Mesothelial cell of epicardium (in vitro differentiated cells): ENCODE results near the gene FBXO30. TPM values are rescaled to one million over a fixed set of nuclear protein-coding genes. Genes with fewer than 3 reads are reported as not detected.
A peak's percentile ranks its signal among the peaks of the same experiment; 100 is the strongest.

Source experiments
- DNase-seq, 2 experiments: peaks; one replicate each; pipeline ENCODE4 v3.0.0; 2021; ENCODE audit warnings: low spot score in 2 of 2; ENCODE audit not compliant: unreplicated experiment in 2 of 2
- H3K27ac Mint-ChIP-seq: 2 replicates; pipeline ENCODE4 v1.8.0; 2021; ENCODE audit warnings: mixed read lengths
- H3K27me3 Mint-ChIP-seq: 2 replicates; pipeline ENCODE4 v1.8.0; 2021; ENCODE audit warnings: low read depth, mixed read lengths
- H3K36me3 Mint-ChIP-seq: 2 replicates; pipeline ENCODE4 v1.8.0; 2021; ENCODE audit warnings: mixed read lengths
- H3K4me1 Mint-ChIP-seq: 2 replicates; pipeline ENCODE4 v1.8.0; 2021; ENCODE audit warnings: mixed read lengths
- H3K4me3 Mint-ChIP-seq: 2 replicates; pipeline ENCODE4 v1.8.0; 2021; ENCODE audit warnings: mild to moderate bottlenecking, moderate library complexity, mixed read lengths
- H3K9me3 Mint-ChIP-seq: 2 replicates; pipeline ENCODE4 v1.8.0; 2021; ENCODE audit warnings: mixed read lengths
- CTCF ChIP-seq: fragments of 200-600 bp; sonication (generic); IDR thresholded peaks from one replicate; pipeline ENCODE4 v1.5.0; 2021; ENCODE audit warnings: antibody characterized with exemption; ENCODE audit not compliant: unreplicated experiment
- total RNA-seq: library from RNA; stranded (reverse); gene quantifications from 3 replicates; pipeline ENCODE4 v1.2.1, GENCODE V29; 2021

FBXO30 gene
- total RNA-seq, 1 donor from 2014 or later = 9.2 TPM

- no peak for TF ChIP-seq CTCF
- no peak for DNase-seq
- Mint-ChIP-seq H3K4me1 (peaks cover 12% of the 10 kb centered on the region), H3K27ac (no peak overlapping the region), H3K27me3 (no peaks in the 10 kb centered on the region), H3K36me3 (no peaks in the 10 kb centered on the region), H3K4me3 (no peak overlapping the region), H3K9me3 (no peaks in the 10 kb centered on the region)
These were observed 4.2 kb upstream of the FBXO30 start for GRCh38 chr6:145818796-145819195.

DNA sequence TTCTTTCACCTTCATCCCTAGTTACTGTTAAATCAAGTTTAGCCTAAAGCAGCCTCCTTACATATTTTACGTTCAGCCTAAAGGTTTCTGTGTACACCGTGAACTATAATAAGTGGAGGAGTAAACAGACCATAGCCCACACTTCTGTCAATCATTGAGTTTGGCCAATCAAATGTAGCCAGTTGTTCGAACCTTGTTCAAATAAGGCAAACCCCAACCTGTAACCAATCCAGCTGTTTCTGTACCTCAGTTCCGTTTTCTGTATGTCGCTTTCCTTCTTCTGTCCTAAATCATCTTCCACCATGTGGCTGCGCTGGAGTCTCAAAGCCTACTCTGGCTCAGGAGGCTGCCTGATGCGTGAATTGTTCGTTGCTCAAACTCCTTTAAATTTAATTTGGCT is 1.8 kb upstream of the FBXO30 start:
- no peak for DNase-seq
- Mint-ChIP-seq H3K4me1 (peaks cover 24% of the 10 kb centered on the region), H3K27ac (no peak overlapping the region), H3K4me3 (peak overlapping the region; percentile 94), H3K27me3 (no peaks in the 10 kb centered on the region), H3K9me3 (no peaks in the 10 kb centered on the region), H3K36me3 (no peaks in the 10 kb centered on the region)
- no peak for TF ChIP-seq CTCF

- Mint-ChIP-seq H3K27ac (peak overlapping the region; percentile 97), H3K9me3 (no peaks in the 10 kb centered on the region), H3K4me1 (peaks cover 30% of the 10 kb centered on the region), H3K4me3 (peak overlapping the region; percentile 94), H3K36me3 (no peaks in the 10 kb centered on the region), H3K27me3 (no peaks in the 10 kb centered on the region)
- TF ChIP-seq CTCF = no peak
- peak; percentile 24 to 56 for DNase-seq
These were observed 997 bp upstream of the FBXO30 start for GRCh38 chr6:145815309-145816274.

GRCh38 chr6:145814035-145814500 is 527 bp downstream of the FBXO30 start:
- Mint-ChIP-seq H3K27me3 (no peaks in the 10 kb centered on the region), H3K4me3 (peak overlapping the region; percentile 77), H3K27ac (peak overlapping the region; percentile 89), H3K9me3 (no peaks in the 10 kb centered on the region), H3K4me1 (peaks cover 42% of the 10 kb centered on the region), H3K36me3 (no peaks in the 10 kb centered on the region)
- peak in 1 of 2 experiments; percentile 27 for DNase-seq
- TF ChIP-seq CTCF = no peak

DNA sequence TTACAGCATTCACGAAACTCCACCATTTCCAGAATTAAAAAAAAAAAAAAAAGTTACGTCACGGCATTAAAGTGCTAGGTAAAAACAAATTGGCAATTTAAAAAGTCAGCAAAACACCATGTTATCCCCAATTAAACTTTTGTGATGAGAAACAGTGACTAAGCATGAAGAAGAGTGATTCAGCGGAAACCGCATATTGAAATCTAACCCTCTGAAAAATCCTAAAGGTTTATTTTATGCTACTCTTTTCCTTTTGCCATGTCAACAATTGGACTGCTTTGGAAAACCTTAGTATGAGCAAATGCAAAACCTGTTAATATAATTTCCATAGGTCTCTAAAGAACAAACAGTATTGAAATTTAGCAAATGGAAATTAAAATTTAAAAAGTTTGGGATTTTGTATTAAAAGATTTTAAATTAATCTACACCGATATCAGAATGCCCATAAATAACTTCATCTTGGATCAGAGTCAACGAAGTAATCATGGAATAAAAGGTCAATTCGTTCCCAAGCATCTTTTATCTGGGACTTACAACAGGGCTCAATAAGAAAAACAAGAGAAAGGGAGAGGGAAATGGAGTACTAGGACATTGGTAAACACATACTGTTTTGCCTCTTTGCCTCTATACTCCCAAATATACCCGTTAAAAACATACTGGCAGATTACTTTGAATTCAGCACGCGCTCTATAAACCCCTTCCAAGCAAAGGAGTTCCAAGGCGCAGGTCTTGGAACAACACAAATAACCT is 1.1 kb downstream of the FBXO30 start:
- Mint-ChIP-seq H3K27ac (peak overlapping the region; percentile 89), H3K4me1 (peaks cover 44% of the 10 kb centered on the region), H3K27me3 (no peaks in the 10 kb centered on the region), H3K9me3 (no peaks in the 10 kb centered on the region), H3K4me3 (peak overlapping the region; percentile 77), H3K36me3 (no peaks in the 10 kb centered on the region)
- no peak for DNase-seq
- TF ChIP-seq CTCF = no peak
